Measurements from ENCODE around the gene ABHD2.

DNA sequence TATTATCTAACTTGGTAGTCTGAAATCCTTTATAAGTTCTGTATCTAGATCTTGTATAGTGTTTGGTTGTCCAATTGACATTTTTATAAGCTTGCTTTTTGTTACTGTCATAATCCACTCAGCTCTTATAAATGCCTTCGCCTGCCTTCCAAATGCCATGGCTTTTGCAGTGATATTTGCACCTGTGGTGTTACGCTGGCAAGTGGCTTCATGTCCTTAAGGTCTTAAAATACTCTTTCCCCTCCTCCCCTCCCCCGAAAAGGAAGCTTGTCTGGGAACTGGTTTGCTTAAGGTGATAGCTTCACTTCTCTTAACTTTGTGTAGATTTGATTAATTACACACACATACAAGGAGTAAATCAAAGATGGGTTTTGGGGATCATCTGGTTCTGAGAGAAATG, 62.0 kb downstream of the ABHD2 start:
- TF ChIP-seq CTCF (IDR thresholded peaks at IDR 0.05) (no peak), POLR2AphosphoS5 (IDR thresholded peaks at IDR 0.05) (no peak)

All from upper lobe of left lung (tissue), 4 donors.